IMR-90 (cell line): Measurements from ENCODE around the gene MPI.

Experiments used
- CHD1 ChIP-seq: IDR thresholded peaks from 2 replicates; pipeline ENCODE4 v1.6.1; 2012; ENCODE audit warnings: low read depth, low read length, improper control_type of control experiment
- FOS ChIP-seq: fragments of 150-350 bp; IDR thresholded peaks from 2 replicates; pipeline ENCODE4 v1.6.1; 2016; ENCODE audit warnings: low read depth, low read length
- MAFK ChIP-seq: IDR thresholded peaks from 2 replicates; pipeline ENCODE4 v1.6.1; 2012; ENCODE audit warnings: low read depth, low read length, improper control_type of control experiment
- MAZ ChIP-seq: IDR thresholded peaks from 2 replicates; pipeline ENCODE4 v1.6.1; 2012; ENCODE audit warnings: low read depth, mild to moderate bottlenecking, low read length, improper control_type of control experiment, moderate library complexity, borderline replicate concordance
- NFE2L2 ChIP-seq: fragments of 150-350 bp; IDR thresholded peaks from 2 replicates; pipeline ENCODE4 v1.6.1; 2016; ENCODE audit warnings: low read depth, mild to moderate bottlenecking, low read length
- POLR2A ChIP-seq: IDR thresholded peaks from 2 replicates; pipeline ENCODE4 v1.6.1; 2012; ENCODE audit warnings: mild to moderate bottlenecking, low read depth, low read length
- RAD21 ChIP-seq: IDR thresholded peaks from 2 replicates; pipeline ENCODE4 v1.6.1; 2012; ENCODE audit warnings: low read length, improper control_type of control experiment
- RCOR1 ChIP-seq: IDR thresholded peaks from 2 replicates; pipeline ENCODE4 v1.6.1; 2012; ENCODE audit warnings: mild to moderate bottlenecking, low read length, improper control_type of control experiment; ENCODE audit not compliant: insufficient replicate concordance
- RFX5 ChIP-seq: IDR thresholded peaks from 2 replicates; pipeline ENCODE4 v1.8.0; 2012; ENCODE audit warnings: low read depth, mild to moderate bottlenecking, low read length, moderate library complexity
- SMC3 ChIP-seq: fragments of 150-350 bp; IDR thresholded peaks from 2 replicates; pipeline ENCODE4 v1.6.1; 2016; ENCODE audit warnings: low read depth, mild to moderate bottlenecking, antibody characterized with exemption, low read length, moderate library complexity
- TF ChIP-seq, protein P1 (sequence below): conservative IDR thresholded peaks from 2 replicates; pipeline ENCODE4 v1.5.1; 2012; ENCODE audit warnings: mild to moderate bottlenecking, low read depth, low read length, improper control_type of control experiment

DNA sequence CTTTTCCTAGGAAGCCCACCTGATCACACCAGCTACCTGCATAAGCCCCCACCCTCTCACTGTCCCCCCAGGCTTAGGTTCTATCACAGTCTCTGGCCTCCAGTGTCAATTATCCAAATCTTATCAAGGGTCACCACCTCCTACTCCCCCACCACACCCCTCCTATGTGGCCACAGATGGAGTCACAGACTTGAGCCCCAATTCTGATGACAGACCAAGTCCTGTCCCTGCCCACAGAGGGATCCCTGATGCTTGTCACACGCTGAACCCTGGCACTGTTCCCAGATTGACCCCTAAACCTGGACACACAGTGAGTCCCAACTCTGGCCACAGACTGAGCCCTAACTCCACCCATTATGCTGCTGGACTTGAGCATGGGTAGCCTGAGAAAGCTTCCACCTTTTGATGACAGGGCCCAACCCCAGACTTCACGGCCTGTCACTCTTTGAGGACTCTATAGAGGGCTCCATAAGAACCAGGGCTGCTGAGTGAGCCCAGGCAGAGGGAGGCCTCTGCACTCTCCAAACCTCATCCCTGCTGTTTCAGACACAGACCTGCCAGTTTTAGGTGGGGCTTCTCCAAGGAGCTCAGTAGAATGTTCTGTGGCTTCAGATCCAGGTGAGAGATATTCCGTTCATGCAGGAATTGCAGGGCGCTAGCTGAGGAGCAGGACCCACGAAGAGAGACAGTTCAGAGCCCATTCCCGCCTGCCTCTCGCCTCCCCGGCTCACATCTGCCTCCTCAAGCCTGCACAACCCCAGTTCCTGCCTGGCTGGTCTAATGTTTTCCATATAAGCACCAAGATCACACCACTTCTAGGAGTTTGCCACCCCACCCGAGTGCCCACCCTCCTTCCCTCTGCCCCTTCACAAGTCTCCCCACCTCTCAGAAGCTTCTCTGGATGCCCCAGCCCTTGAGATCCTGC is 48.7 kb upstream of the MPI start:
- no peak for TF ChIP-seq FOS
- TF ChIP-seq, protein P1, sequence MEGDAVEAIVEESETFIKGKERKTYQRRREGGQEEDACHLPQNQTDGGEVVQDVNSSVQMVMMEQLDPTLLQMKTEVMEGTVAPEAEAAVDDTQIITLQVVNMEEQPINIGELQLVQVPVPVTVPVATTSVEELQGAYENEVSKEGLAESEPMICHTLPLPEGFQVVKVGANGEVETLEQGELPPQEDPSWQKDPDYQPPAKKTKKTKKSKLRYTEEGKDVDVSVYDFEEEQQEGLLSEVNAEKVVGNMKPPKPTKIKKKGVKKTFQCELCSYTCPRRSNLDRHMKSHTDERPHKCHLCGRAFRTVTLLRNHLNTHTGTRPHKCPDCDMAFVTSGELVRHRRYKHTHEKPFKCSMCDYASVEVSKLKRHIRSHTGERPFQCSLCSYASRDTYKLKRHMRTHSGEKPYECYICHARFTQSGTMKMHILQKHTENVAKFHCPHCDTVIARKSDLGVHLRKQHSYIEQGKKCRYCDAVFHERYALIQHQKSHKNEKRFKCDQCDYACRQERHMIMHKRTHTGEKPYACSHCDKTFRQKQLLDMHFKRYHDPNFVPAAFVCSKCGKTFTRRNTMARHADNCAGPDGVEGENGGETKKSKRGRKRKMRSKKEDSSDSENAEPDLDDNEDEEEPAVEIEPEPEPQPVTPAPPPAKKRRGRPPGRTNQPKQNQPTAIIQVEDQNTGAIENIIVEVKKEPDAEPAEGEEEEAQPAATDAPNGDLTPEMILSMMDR, result no peak
- no peak for TF ChIP-seq NFE2L2
- no peak for TF ChIP-seq POLR2A
- no peak for TF ChIP-seq RFX5
- no peak for TF ChIP-seq SMC3
- TF ChIP-seq RAD21, result no peak
- no peak for TF ChIP-seq MAZ
- TF ChIP-seq CHD1, result no peak
- no peak for TF ChIP-seq MAFK
- no peak for TF ChIP-seq RCOR1
